ENCODE results near the gene SORBS1.

GRCh38 chr10:95456516-95456915 lies 104.7 kb downstream of the SORBS1 start:
- no peak for TF ChIP-seq EZH2 (optimal IDR thresholded peaks at IDR 0.05; ENCODE audit: low read depth, low read length)
- no peak for TF ChIP-seq CTCF (IDR thresholded peaks at IDR 0.05; ENCODE audit: low read length)
